GM23338 (cell line): Measurements from ENCODE around the gene ELFN2. TPM values are rescaled to one million over a fixed set of nuclear protein-coding genes. Genes with fewer than 3 reads are reported as not detected.

ENCODE experiments used
- ATAC-seq: fragments of 200-7000 bp; cut with Tn5 transposase; 3 replicates; pipeline ENCODE4 v1.9.1; 2020
- DNase-seq: peaks from one replicate; pipeline ENCODE4 v3.0.0-alpha.2; 2015; ENCODE audit warnings: low spot score
- H2AFZ ChIP-seq: fragments of 200-600 bp; sonication (generic); 2 replicates; pipeline ENCODE4 v1.8.0; 2016; ENCODE audit warnings: antibody characterized with exemption, mild to moderate bottlenecking, moderate library complexity
- H3F3A ChIP-seq: fragments of 200-600 bp; sonication (generic); replicated peaks from 2 replicates; pipeline ENCODE4 v1.8.0; 2017; ENCODE audit warnings: antibody characterized with exemption, mixed run types, low read depth
- H3K27ac ChIP-seq: fragments of 200-600 bp; sonication (generic); 2 replicates; pipeline ENCODE4 v1.6.1; 2016; ENCODE audit warnings: low read depth
- H3K27me3 ChIP-seq: fragments of 200-600 bp; sonication (generic); 2 replicates; pipeline ENCODE4 v1.8.0; 2016; ENCODE audit warnings: mild to moderate bottlenecking, mixed run types, moderate library complexity; ENCODE audit not compliant: insufficient read depth
- H3K36me3 ChIP-seq: fragments of 200-600 bp; sonication (generic); 2 replicates; pipeline ENCODE4 v1.8.0; 2016; ENCODE audit warnings: mild to moderate bottlenecking; ENCODE audit not compliant: insufficient read depth
- H3K4me1 ChIP-seq: fragments of 200-600 bp; sonication (generic); 2 replicates; pipeline ENCODE4 v1.8.0; 2016; ENCODE audit warnings: mild to moderate bottlenecking, moderate library complexity; ENCODE audit not compliant: insufficient read depth
- H3K4me2 ChIP-seq: fragments of 200-600 bp; sonication (generic); 2 replicates; pipeline ENCODE4 v1.7.1; 2017; ENCODE audit warnings: mixed run types
- H3K4me3 ChIP-seq: fragments of 200-600 bp; sonication (generic); 2 replicates; pipeline ENCODE4 v1.6.1; 2016; ENCODE audit warnings: mixed run types
- H3K79me2 ChIP-seq: fragments of 200-600 bp; sonication (generic); replicated peaks from 2 replicates; pipeline ENCODE4 v1.8.0; 2017; ENCODE audit warnings: mild to moderate bottlenecking; ENCODE audit not compliant: insufficient read depth
- H3K9me2 ChIP-seq: fragments of 200-600 bp; sonication (generic); 2 replicates; pipeline ENCODE4 v1.8.0; 2017; ENCODE audit not compliant: insufficient read depth
- H4K20me1 ChIP-seq: fragments of 200-600 bp; sonication (generic); replicated peaks from 2 replicates; pipeline ENCODE4 v1.8.0; 2017; ENCODE audit warnings: mild to moderate bottlenecking; ENCODE audit not compliant: insufficient read depth
- H3K27ac Mint-ChIP-seq: 2 replicates; pipeline ENCODE4 v1.8.0; 2020; ENCODE audit warnings: inconsistent platforms, mild to moderate bottlenecking, moderate library complexity, mixed read lengths
- H3K27me3 Mint-ChIP-seq: 3 replicates; pipeline ENCODE4 v1.8.0; 2022; ENCODE audit warnings: low read depth, mild to moderate bottlenecking, moderate library complexity, mixed read lengths, inconsistent platforms; ENCODE audit not compliant: insufficient read depth, poor library complexity
- H3K36me3 Mint-ChIP-seq: 3 replicates; pipeline ENCODE4 v1.8.0; 2021; ENCODE audit warnings: low read depth, mild to moderate bottlenecking, inconsistent platforms, moderate library complexity, mixed read lengths
- H3K4me1 Mint-ChIP-seq: 3 replicates; pipeline ENCODE4 v1.8.0; 2020; ENCODE audit warnings: mild to moderate bottlenecking, inconsistent platforms, mixed read lengths
- H3K4me3 Mint-ChIP-seq: 3 replicates; pipeline ENCODE4 v1.8.0; 2021; ENCODE audit warnings: moderate library complexity, mild to moderate bottlenecking, inconsistent platforms, mixed read lengths
- H3K9me3 Mint-ChIP-seq: 3 replicates; pipeline ENCODE4 v1.8.0; 2020; ENCODE audit warnings: moderate library complexity, mild to moderate bottlenecking, inconsistent platforms, mixed read lengths
- ZNF331 ChIP-seq: fragments of 250-450 bp; sonication (Bioruptor Pico); IDR thresholded peaks from 2 replicates; pipeline ENCODE4 v1.5.0; 2020; ENCODE audit warnings: low read depth, mild to moderate bottlenecking, moderate library complexity
- polyA plus RNA-seq: library from polyadenylated mRNA; unstranded; fragments of >200 nt; fragmentation: Nextera tagmentation; extraction: Ambion mirVana; gene quantifications from 2 replicates; pipeline ENCODE4 v1.2.1, GENCODE V29; 2016
- total RNA-seq: library from RNA; depleted of rRNA; stranded (reverse); fragments of >200 nt; shearing (Covaris generic); gene quantifications from 2 replicates; pipeline ENCODE4 v1.2.3, GENCODE V29; 2014
- TF ChIP-seq, protein P1 (sequence below): IDR thresholded peaks from one replicate; pipeline ENCODE4 v1.6.1; 2018; ENCODE audit warnings: antibody characterized with exemption; ENCODE audit not compliant: unreplicated experiment
- TF ChIP-seq, protein P2 (sequence below), 2 experiments: fragments of 200-600 bp in 1 of 2; sonication (generic) in 1 of 2; conservative IDR thresholded peaks; 2 replicates each; pipeline versions ENCODE4 v1.5.1 to v1.6.1; 2016 to 2017; ENCODE audit warnings: antibody characterized with exemption in 2 of 2, low read depth in 2 of 2, mild to moderate bottlenecking in 2 of 2, moderate library complexity in 1 of 2
- TF ChIP-seq, protein P3 (sequence below): fragments of 250-450 bp; sonication (Bioruptor Pico); IDR thresholded peaks from 2 replicates; pipeline ENCODE4 v1.5.0; 2020; ENCODE audit warnings: mild to moderate bottlenecking, moderate library complexity

ELFN2 gene
- total and polyA plus RNA-seq, 2 experiments from 2014 or later = 0.18 to 0.35 TPM

DNA sequence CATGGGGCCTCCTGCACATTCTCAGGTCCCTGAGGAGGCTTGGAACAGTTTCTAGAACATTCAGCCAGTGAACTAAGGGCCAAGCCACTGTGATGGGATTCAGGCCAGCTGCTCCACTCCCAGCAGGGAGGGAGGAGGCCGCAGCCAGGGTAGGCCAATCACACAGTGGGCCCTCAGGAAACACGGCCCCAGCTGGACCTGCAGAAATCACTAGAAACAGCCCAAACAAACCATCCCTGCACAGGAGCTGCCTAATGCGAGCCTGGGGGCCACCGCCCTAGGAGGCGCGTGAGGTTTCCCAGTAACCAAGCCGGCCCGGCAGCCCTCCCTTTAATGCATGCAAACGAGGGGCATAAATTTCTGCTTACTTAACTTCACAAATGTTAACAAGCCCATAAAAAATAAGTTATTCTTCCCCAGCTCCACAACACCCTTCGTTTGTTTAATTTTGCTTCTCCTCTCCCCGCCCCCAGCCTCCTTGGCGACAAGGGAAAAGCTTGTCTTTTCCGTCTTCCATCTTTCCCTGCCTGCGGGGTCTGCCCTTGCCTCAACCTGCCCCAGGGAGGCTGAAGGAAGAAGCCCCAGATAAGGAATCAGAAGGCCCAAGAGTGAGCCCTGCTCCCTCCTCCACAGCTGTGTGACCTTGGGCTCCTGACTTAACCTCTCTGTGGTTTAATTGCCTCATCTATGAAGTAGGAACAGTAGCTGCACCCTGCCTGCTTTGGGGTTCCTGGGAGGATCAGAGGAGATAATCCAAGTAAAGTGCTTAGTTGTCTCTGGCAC, 25.7 kb downstream of the ELFN2 start (continued):
- TF ChIP-seq, protein P1, sequence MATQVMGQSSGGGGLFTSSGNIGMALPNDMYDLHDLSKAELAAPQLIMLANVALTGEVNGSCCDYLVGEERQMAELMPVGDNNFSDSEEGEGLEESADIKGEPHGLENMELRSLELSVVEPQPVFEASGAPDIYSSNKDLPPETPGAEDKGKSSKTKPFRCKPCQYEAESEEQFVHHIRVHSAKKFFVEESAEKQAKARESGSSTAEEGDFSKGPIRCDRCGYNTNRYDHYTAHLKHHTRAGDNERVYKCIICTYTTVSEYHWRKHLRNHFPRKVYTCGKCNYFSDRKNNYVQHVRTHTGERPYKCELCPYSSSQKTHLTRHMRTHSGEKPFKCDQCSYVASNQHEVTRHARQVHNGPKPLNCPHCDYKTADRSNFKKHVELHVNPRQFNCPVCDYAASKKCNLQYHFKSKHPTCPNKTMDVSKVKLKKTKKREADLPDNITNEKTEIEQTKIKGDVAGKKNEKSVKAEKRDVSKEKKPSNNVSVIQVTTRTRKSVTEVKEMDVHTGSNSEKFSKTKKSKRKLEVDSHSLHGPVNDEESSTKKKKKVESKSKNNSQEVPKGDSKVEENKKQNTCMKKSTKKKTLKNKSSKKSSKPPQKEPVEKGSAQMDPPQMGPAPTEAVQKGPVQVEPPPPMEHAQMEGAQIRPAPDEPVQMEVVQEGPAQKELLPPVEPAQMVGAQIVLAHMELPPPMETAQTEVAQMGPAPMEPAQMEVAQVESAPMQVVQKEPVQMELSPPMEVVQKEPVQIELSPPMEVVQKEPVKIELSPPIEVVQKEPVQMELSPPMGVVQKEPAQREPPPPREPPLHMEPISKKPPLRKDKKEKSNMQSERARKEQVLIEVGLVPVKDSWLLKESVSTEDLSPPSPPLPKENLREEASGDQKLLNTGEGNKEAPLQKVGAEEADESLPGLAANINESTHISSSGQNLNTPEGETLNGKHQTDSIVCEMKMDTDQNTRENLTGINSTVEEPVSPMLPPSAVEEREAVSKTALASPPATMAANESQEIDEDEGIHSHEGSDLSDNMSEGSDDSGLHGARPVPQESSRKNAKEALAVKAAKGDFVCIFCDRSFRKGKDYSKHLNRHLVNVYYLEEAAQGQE = no peak
- TF ChIP-seq, protein P2, sequence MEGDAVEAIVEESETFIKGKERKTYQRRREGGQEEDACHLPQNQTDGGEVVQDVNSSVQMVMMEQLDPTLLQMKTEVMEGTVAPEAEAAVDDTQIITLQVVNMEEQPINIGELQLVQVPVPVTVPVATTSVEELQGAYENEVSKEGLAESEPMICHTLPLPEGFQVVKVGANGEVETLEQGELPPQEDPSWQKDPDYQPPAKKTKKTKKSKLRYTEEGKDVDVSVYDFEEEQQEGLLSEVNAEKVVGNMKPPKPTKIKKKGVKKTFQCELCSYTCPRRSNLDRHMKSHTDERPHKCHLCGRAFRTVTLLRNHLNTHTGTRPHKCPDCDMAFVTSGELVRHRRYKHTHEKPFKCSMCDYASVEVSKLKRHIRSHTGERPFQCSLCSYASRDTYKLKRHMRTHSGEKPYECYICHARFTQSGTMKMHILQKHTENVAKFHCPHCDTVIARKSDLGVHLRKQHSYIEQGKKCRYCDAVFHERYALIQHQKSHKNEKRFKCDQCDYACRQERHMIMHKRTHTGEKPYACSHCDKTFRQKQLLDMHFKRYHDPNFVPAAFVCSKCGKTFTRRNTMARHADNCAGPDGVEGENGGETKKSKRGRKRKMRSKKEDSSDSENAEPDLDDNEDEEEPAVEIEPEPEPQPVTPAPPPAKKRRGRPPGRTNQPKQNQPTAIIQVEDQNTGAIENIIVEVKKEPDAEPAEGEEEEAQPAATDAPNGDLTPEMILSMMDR (conservative IDR thresholded peaks at IDR 0.05; ENCODE audit: low read depth in 2 of 2) = no peak

DNA sequence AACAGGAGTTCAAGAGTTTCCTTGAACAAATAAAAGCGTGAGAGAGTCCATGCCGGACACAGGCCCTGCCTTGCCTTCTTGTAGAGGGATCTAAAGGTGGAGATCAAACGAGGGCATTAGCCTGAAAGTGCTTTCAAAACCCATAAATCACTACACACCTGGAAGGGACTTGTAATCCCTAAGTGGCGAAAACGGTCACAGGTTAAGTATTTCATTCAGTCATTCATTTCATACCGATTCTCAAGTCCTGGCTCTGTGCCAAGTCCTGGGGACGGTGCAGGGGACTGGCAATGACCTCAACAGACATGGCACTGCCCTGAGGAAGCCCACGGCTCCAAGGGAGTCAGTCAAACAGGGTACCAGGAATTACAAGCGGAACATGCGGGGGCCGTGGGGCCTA, 26.6 kb downstream of the ELFN2 start:
- H3K4me2 ChIP-seq = no peak overlapping the region
- no peaks in the 10 kb centered on the region for H3K9me2 ChIP-seq
- Mint-ChIP-seq H3K4me1 (peaks cover 25% of the 10 kb centered on the region), H3K27me3 (peaks cover 10% of the 10 kb centered on the region), H3K4me3 (no peak overlapping the region), H3K36me3 (no peaks in the 10 kb centered on the region), H3K9me3 (no peaks in the 10 kb centered on the region), H3K27ac (no peak overlapping the region)
- H3K36me3 ChIP-seq = no peaks in the 10 kb centered on the region
- ATAC-seq (no peak), DNase-seq (no peak)
- no peaks in the 10 kb centered on the region for H3K27me3 ChIP-seq
- no peak overlapping the region for H3K27ac ChIP-seq
- H2AFZ ChIP-seq = no peak overlapping the region
- H3K4me1 ChIP-seq = peaks cover 3% of the 10 kb centered on the region; the same call in 1 of the 2 replicates
- no peaks in the 10 kb centered on the region for H3K79me2 ChIP-seq
- H3K4me3 ChIP-seq = no peak overlapping the region
- H4K20me1 ChIP-seq = no peaks in the 10 kb centered on the region
- no peaks in the 10 kb centered on the region for H3F3A ChIP-seq
- TF ChIP-seq, protein P3, sequence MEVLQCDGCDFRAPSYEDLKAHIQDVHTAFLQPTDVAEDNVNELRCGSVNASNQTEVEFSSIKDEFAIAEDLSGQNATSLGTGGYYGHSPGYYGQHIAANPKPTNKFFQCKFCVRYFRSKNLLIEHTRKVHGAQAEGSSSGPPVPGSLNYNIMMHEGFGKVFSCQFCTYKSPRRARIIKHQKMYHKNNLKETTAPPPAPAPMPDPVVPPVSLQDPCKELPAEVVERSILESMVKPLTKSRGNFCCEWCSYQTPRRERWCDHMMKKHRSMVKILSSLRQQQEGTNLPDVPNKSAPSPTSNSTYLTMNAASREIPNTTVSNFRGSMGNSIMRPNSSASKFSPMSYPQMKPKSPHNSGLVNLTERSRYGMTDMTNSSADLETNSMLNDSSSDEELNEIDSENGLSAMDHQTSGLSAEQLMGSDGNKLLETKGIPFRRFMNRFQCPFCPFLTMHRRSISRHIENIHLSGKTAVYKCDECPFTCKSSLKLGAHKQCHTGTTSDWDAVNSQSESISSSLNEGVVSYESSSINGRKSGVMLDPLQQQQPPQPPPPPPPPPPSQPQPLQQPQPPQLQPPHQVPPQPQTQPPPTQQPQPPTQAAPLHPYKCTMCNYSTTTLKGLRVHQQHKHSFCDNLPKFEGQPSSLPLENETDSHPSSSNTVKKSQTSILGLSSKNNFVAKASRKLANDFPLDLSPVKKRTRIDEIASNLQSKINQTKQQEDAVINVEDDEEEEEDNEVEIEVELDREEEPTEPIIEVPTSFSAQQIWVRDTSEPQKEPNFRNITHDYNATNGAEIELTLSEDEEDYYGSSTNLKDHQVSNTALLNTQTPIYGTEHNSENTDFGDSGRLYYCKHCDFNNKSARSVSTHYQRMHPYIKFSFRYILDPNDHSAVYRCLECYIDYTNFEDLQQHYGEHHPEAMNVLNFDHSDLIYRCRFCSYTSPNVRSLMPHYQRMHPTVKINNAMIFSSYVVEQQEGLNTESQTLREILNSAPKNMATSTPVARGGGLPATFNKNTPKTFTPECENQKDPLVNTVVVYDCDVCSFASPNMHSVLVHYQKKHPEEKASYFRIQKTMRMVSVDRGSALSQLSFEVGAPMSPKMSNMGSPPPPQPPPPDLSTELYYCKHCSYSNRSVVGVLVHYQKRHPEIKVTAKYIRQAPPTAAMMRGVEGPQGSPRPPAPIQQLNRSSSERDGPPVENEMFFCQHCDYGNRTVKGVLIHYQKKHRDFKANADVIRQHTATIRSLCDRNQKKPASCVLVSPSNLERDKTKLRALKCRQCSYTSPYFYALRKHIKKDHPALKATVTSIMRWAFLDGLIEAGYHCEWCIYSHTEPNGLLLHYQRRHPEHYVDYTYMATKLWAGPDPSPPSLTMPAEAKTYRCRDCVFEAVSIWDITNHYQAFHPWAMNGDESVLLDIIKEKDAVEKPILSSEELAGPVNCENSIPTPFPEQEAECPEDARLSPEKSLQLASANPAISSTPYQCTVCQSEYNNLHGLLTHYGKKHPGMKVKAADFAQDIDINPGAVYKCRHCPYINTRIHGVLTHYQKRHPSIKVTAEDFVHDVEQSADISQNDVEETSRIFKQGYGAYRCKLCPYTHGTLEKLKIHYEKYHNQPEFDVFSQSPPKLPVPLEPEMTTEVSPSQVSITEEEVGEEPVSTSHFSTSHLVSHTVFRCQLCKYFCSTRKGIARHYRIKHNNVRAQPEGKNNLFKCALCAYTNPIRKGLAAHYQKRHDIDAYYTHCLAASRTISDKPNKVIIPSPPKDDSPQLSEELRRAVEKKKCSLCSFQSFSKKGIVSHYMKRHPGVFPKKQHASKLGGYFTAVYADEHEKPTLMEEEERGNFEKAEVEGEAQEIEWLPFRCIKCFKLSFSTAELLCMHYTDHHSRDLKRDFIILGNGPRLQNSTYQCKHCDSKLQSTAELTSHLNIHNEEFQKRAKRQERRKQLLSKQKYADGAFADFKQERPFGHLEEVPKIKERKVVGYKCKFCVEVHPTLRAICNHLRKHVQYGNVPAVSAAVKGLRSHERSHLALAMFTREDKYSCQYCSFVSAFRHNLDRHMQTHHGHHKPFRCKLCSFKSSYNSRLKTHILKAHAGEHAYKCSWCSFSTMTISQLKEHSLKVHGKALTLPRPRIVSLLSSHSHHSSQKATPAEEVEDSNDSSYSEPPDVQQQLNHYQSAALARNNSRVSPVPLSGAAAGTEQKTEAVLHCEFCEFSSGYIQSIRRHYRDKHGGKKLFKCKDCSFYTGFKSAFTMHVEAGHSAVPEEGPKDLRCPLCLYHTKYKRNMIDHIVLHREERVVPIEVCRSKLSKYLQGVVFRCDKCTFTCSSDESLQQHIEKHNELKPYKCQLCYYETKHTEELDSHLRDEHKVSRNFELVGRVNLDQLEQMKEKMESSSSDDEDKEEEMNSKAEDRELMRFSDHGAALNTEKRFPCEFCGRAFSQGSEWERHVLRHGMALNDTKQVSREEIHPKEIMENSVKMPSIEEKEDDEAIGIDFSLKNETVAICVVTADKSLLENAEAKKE (CRISPR knock-in tag) = no peak
- TF ChIP-seq, protein P2 (conservative IDR thresholded peaks at IDR 0.05; ENCODE audit: low read depth in 2 of 2) = no peak
- no peak for TF ChIP-seq ZNF331 (CRISPR knock-in tag)
- TF ChIP-seq, protein P1 = no peak
